HG03060 (cell line): ENCODE results near the gene PRKACB.
"Not testable (repeated sequence)": the region's sequence is repeated elsewhere in the genome, so short reads cannot be mapped to it uniquely, and the experiment has no call there.

ENCODE experiments used
- ATAC-seq: cut with Tn5 transposase; IDR thresholded peaks from one replicate; pipeline ENCODE4 v1.9.1; 2021; ENCODE audit warnings: low read depth, moderate number of reproducible peaks; ENCODE audit not compliant: unreplicated experiment

PRKACB gene

DNA sequence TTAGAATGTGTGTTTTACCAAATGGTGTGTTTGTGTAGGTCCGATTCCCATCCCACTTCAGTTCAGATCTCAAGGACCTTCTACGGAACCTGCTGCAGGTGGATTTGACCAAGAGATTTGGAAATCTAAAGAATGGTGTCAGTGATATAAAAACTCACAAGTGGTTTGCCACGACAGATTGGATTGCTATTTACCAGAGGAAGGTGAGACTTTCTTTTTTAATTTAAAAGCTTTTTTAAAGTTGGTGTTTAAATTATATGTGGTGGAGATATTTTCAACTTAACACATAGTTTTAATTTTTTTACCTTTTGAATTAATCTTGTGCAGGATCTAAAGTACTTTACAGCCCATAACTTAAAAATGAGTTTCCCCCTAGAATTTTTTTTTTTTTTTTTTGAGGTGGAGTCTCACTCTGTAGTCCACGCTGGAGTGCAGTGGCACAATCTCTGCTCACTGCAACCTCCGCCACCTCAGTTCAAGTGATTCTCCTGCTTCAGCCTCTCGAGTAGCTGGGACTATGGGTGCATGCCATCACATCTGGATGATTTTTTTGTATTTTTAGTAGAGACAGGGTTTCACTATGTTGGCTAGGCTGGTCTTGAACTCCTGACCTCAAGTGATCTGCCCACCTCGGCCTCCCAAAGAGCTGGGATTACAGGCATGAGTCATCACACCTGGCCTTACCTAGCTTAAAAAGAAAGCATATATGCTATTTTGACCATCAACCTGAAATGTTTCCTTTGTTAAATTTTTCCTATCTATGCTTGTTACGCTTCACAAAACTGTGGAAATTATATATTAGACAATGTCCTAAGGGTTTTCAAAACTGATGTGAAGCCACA lies 70.3 kb downstream of the PRKACB start:
- no peak for ATAC-seq

DNA sequence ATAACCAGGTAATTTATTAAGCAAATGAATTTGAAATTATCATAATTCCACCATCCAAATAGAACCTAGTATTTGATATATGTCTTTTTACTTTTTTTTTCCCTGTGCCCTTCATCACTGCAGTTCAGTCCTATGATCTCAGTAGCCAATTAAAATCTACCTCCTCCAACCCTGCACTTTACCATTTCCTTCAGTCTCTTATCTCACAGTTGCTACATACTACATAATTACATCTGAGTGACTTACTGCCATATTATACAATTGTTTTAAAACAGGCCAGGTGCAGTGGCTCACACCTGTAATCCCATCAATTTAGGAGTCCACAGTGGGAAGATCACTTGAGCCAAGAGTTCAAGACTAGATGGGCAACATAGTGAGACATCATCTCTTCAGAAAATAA lies 73.2 kb downstream of the PRKACB start:
- ATAC-seq = no peak

DNA sequence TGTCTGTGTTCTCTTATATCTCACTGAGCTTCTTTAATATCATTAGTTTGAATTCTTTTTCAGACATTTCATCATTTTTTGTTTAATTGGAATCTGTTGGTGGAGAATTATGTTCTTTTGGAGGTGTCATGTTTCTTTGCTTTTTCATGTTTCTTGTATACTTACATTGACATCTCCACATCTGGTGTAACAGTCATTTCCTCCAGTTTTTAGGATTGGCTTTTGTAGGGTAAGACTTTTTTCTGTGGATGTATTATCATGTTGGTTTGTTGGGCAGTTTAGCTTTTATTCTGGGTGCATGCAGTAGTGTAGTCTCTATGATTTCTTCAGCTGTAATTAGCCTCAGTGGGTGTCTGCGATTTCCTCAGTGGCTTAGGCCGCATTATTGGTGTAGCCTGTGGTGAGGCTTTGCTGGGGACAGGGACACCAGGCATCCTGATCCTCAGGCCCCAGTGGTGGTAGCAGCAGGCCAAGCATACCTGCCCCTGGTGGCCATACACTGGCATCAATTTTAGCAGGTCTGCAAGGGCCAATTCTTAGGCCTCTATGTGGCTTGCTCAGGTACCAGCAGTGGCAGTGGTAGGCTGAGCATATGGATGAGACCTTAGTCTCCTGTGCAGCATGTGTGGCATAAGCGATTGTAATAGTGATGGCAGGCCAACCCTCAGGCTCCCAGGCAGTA lies 79.8 kb downstream of the PRKACB start:
- ATAC-seq = no peak

DNA sequence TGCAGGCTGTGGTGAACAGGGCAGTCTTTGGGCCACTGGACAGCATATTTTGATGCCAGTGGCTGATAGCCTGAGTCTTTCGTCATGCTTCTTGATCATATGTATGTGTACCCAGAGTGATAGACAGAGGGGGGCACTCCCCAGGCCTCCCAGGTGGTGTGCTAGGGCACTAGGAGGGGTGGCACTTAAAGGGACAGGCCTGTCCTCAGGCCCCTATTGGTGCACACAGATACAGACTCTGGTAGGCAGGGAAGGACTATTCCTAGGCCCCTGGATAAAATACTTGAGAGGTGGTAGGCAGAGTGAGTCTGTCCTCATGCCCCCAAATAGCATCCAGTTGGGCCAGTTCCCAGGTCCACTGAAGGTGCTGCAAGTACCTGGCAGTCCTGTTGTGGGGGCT lies 80.8 kb downstream of the PRKACB start:
- no peak for ATAC-seq

DNA sequence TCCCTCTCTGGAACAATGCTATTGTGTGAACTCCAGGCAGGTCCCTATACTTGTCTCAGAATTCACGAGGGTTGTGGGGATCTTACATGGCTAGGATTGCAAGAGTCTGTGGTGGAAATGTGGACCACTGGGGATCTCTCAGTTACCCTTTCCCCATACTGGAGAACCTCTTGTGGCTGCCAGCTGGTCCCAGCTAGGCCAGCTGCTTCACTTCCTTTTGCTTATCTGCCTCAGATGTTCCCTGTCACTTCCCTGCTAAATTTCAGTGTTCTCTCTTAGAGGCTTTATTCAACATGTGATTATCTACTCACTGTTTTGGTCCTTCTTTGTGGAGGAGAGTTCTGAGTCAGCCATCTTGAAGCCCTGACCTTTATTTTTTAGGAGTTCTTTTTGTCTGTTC lies 81.6 kb downstream of the PRKACB start:
- no peak for ATAC-seq

DNA sequence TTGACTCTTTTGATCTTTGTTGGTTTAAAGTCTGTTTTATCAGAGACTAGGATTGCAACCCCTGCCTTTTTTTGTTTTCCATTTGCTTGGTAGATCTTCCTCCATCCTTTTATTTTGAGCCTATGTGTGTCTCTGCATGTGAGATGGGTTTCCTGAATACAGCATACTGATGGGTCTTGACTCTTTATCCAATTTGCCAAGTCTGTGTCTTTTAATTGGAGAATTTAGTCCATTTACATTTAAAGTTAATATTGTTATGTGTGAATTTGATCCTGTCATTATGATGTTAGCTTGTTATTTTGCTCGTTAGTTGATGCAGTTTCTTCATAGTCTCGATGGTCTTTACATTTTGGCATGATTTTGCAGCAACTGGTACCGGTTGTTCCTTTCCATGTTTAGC lies 88.6 kb downstream of the PRKACB start:
- not testable (repeated sequence) for ATAC-seq

DNA sequence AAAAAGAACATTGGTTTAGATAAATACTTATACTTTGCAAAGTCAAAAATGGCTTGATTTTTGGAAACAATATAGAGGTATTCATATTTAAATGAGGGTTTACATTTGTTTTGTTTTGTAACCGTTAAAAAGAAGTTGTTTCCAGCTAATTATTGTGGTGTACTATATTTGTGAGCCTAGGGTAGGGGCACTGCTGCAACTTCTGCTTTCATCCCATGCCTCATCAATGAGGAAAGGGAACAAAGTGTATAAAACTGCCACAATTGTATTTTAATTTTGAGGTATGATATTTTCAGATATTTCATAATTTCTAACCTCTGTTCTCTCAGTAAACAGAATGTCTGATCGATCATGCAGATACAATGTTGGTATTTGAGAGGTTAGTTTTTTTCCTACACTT lies 92.2 kb downstream of the PRKACB start:
- no peak for ATAC-seq

DNA sequence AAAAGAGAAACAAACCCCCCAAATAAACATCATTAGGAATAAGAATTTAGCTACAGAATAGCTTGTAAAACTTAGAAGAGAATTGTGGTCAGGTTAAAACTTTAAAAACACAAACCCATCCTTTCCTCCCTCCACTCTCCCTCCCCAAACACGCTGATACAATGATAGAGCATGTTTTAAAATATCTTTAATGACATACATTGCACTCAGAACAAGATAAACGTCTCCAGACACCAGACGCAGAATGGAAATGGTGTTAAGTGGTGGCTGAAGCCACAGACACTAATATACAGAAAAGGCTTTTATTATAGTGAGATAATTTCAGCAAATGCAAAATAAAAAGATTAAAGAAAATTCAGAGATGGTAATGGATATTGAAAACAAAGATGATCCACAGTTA lies 98.6 kb downstream of the PRKACB start:
- ATAC-seq = no peak

DNA sequence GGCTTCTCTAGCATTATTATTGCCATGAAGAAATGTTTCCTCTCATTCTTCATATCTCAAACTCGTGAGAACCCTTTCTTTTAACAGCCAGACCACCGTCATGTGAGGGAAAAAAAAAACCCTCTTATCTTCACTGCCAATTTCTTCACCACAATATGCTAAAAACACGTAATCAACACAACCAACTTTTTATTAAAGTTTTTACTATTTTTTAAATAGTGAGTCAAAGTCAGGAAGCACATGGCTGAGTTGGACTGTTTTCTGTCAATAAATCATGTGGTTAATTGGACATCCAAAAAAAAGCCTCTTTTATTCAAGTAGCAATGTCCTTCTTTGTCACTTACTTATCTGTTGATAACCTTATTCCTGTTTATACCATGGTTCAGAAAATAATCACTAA lies 101.5 kb downstream of the PRKACB start:
- no peak for ATAC-seq

DNA sequence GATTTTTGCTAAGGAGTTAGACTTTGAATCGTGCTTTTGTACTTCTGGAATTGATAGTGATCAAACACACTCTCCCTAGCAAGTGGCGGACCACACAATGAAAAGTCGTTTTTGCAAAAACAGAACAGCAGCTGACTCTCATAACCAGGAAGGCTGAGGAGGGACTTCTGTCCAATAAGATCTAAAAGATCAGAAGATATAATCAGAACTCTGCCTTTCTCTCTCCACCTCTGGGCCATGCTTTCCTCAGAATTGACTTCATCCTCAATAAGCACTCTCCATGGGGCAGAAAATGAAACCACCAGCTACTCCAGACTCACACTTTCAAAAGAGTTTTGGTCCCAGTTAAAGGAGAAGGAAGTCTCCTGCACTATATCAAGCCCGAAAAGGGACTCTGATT lies 102.1 kb downstream of the PRKACB start:
- ATAC-seq = no peak

DNA sequence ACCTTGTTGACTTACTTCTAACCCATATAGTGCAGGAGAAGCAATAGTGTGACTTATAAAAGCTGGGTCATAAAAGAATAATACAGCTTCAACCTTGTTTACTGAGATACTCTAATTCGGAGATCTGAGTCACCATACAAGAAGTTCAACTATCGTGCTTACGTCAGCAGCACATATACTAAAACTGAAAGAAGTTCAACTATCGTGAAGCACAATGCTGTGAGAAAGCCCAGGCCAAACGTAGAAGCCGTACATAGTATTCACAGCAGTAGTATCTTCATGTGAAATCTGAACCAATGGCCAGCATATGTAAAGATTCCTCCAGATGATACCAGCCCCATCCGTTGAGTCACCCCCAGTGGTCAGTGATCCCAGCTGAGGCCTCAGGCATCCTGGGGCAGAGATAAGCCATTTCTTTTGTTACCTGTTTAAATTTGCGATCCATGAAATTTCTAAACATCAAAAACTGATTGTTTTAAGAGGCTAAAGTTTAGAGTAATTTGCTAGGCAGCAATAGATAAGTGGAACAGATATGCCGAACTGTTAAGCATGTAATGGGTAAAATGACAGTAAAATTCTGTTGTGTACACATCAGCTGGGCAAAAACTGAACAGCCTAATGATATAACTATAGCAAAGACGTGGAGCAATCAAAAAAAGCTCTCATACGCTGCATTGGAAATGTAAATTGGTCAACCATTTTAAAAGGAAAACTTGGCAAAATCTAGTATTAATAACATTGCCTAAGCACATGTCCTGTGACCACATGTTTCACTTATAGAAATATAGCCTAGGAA lies 103.6 kb downstream of the PRKACB start:
- ATAC-seq = no peak

DNA sequence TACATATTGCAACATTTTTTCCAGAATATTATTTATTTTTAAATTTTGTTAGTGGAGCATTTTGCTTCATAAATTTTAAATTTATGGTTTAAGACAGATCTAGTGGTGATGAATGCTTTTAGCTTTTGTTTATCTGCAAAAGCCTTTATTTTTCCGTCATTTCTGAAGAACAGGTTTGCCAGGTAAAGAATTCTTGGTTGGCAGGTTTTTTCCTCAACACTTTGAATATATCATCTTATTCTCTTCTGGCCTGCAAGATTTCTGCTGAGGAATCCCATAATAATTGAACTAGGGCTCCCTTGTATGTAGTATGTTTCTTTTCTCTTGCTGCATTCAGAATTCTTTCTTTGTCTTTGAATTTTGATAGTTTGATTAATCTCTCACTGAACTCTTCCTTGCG lies 106.6 kb downstream of the PRKACB start:
- no peak for ATAC-seq

DNA sequence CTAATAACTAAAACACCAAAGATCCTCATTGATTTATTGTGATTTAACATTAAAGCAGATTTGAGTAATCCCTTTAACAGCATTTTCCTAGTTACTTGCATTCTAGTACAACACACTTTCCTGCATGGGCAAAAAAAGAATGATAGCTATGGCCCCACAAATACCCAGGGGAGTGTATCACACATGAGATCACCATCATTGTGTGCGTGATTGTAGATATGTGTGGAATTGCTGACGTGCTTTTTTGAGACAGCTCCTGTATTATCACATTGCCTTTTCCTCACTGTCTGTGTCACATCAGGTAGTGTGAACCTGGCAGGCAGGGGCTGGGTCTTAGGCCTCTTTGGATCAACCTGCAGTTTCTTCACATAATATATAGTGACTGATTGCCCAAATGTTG lies 109.0 kb downstream of the PRKACB start:
- no peak for ATAC-seq

DNA sequence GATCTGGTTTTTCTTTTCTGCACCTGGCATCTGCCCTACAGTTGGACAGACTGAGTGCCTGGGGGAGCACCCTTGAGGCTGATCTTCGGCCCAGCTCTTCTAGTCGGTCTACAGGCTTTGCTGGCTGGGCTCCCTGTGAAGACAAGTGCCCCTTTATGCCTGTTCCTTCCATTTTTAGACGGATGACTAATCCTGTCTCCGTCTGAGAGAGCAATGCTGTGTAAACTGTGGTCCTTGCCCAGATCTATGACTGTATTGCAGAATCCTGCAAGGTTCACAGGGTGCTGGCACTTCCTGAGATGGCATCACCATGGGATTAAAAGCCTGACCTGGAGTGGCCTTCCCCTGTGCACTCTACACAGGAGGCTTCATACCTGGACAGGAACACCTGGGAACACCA lies 109.8 kb downstream of the PRKACB start:
- ATAC-seq = no peak

DNA sequence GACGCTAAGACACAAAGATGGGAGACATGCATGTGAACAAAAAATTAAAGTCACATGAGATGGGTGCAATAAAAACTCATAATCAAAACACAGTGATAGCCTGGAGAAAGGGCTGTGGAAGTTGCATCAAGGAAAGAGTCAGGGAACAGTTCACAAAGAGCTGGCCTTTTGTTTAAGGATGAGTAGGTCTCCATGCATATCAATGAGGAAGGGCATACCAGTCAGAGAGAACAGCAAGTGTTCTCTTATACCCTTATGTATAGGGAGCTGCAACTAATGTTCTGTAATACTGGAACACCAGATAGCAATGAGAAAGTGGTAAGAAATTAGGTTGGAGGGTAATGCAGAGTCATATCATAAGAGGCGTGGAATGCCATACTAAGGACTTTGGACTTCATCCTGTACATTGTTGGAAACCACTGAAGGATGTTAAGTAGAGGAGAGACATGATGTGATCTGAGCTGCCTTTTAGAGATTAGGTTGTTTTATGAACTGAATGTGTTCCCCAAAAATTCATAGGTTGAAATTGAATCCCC lies 110.7 kb downstream of the PRKACB start:
- ATAC-seq = no peak

DNA sequence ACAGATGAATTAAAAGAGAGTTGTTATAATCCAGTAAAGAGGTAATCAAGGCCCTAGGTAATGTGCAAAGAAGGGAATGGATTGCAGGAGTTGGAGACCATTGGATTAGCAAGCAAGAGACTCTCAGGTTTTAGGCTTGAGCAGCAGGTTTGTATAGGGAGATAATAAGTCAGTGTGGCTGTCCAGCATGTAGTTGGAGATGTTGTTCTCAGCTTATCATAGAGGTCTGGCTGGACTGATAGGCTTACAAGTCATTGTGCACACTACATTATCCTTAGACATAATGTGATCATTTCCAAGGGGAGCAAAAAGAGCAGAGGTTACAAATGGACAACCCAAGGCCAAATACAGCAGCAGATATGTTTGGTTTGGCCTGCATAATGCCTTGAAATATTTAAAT lies 111.5 kb downstream of the PRKACB start:
- ATAC-seq = no peak

DNA sequence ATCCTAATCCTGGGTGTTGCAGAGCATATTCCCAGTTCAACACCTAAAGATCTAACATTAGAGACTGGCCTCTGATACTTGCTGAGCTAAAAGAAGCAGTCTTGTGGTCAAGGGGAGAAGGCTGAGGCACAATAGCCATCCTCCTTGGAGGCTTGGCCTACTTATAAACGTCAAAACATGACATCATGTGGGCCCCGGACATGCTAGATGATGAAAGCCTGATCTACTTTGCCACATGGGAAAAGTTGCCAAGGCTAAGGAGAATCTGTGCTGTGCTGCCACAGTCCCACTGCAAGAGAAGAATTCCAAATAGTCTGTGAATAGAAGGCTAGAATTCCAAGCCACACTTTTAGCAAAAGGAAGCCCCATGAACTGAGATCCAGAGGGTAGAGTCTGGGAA lies 113.5 kb downstream of the PRKACB start:
- no peak for ATAC-seq

DNA sequence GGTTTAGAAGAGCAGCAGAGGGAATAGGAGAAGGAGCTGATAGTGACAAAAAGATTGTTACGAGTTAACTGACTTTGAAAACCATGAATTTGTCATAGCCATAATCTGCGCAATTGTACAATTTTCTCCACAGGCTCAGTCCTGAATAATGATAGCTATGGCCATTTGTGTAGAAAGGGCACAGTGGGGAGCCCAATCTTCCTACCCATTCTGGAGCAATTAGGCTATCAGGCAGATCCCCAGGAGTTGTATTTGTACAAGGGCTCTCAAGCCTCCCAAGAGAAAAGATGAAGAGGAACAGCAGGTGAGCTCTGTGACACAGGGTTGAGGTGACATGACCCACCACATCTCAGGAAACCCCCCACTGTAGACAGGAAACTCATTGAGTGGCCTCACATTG lies 115.3 kb downstream of the PRKACB start:
- ATAC-seq = no peak

DNA sequence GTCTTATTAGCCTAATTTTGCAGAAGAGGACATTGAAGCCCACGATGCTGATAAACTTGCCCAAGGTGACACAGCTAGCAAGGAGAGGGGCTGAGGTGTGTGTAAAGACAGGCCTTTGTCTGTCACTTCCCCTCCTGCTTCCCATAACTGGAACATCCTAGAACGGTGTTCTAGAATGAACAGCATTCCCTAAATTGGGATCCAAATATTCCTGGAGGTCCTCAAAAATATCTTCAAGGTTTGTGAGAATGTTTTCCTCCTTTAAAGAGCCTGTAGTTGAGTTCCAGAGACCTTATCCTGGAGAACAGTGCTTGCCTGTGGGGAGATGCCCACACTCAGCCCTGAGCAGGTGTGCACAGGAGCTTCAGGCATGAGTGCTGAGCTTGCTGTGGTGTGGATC lies 115.9 kb downstream of the PRKACB start:
- no peak for ATAC-seq

DNA sequence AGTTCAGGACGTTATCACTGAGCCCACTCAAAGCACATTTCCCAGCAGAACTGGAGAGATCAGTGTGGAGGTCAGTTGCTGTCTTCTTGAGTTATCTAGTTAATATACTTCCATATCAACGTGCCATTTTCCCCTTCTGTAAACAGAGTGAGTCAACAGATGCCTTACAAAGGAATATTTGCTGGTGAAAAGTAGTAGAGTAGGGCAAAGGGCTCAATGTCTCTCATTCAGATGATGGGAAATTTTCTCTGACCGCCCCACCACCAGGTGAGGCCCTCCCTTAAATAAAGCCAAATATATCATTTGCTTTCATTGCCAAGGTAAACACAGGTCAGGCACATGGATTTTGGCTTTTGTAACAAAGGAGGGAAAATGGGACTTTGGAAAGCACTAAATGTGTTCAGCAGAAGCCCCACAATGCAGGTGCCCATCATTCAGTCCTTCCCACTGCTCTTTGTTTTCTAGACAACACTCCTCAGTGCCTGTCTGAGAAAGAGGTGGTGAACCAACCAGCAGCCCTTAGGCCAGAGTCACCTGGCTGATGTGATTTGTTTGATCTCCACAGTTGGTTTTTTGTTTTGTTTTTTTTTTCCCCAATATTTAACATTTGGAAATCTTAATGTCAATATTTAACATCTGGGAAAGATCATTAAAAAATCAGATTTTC lies 116.9 kb downstream of the PRKACB start:
- no peak for ATAC-seq

DNA sequence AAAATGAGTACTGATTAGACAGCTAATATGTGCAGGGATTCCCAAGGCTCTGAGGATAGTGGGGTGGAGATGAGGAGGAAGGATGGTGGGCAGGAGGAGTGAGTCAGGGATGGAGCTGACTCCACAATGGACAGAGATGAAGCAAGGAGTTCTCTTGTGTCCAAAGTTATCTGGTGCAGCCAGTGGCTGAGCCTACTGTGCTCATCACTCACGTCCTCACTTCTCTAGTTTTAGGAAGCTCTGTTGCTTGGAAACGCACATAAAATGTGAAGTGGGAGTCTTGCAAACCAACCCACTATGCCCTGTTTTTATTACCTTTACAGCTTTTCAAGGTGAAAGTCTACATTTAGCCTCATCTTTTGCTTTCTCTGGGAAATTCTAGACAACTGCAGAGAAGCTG lies 120.9 kb downstream of the PRKACB start:
- no peak for ATAC-seq
